K562 (cell line): ENCODE data around the gene SLBP. TPM values are rescaled to one million over a fixed set of nuclear protein-coding genes. Genes with fewer than 3 reads are reported as not detected.

Experiments
- ATAC-seq: fragments of 200-7000 bp; cut with Tn5 transposase; 3 replicates; pipeline ENCODE4 v1.9.1; 2020; ENCODE audit warnings: moderate library complexity
- BruUV-seq: library from RNA; stranded (reverse); fragments of 400-500 nt; replicated peaks from 2 replicates; lab custom pipeline; 2021; lab: Mats Ljungman, UMichigan
- CTCF ChIA-PET: fragments of 300-600 bp; formaldehyde crosslinking; extraction: SDS; loops from one replicate; lab custom pipeline; 2021; ENCODE audit warnings: low intra/inter-chr PET ratio; lab: Yijun Ruan, JAX
- POLR2A ChIA-PET: fragments of 300-600, 350-650 bp; sonication (Branson Sonifier 250); formaldehyde crosslinking; extraction: SDS; loops from one replicate; lab custom pipeline; 2021; ENCODE audit warnings: antibody characterized with exemption, inconsistent platforms; lab: Yijun Ruan, JAX
- DNase-seq, 4 experiments: peaks; one replicate each; pipeline versions ENCODE4 v3.0.0 to v3.0.0-alpha.2; 2011 to 2018; ENCODE audit warnings: low spot score in 3 of 4, mixed read lengths in 3 of 4; ENCODE audit errors: extremely low read depth in 1 of 4
- FAIRE-seq: peaks from 2 replicates; lab custom pipeline; 2011; peaks lifted over from hg19 to GRCh38; lab: Jason Lieb, UNC
- H2AFZ ChIP-seq: 2 replicates; pipeline ENCODE4 v1.6.0; 2011; ENCODE audit warnings: low read depth, low read length, control low read depth, inconsistent platforms
- H3K27ac ChIP-seq: fragments of 200-600 bp; 3 replicates; pipeline ENCODE4 v1.8.0; 2011; ENCODE audit warnings: low read depth, mild to moderate bottlenecking, control low read depth, inconsistent platforms, low read length, moderate library complexity, mixed read lengths; ENCODE audit errors: extremely low read depth
- H3K27me3 ChIP-seq, 2 experiments: fragments of 300-600 bp in 1 of 2; 2 replicates in 1 of 2; 3 replicates in 1 of 2; pipeline versions ENCODE4 v1.6.0 to v1.8.0; 2011; ENCODE audit warnings: inconsistent platforms in 2 of 2, low read length in 2 of 2, mild to moderate bottlenecking in 1 of 2, mixed read lengths in 1 of 2, moderate library complexity in 1 of 2; ENCODE audit not compliant: control insufficient read depth in 2 of 2, insufficient read depth in 2 of 2
- H3K36me3 ChIP-seq: fragments of 300-600 bp; 3 replicates; pipeline ENCODE4 v1.8.0; 2011; ENCODE audit warnings: mild to moderate bottlenecking, low read length, inconsistent platforms; ENCODE audit not compliant: control insufficient read depth, insufficient read depth
- H3K4me1 ChIP-seq, 2 experiments: fragments of 200-600 bp in 1 of 2; replicated peaks in 1 of 2; 2 replicates in 1 of 2; 3 replicates in 1 of 2; pipeline versions ENCODE4 v1.5.1 to v1.8.0; 2011; ENCODE audit warnings: inconsistent platforms in 2 of 2, low read length in 2 of 2, mild to moderate bottlenecking in 1 of 2, mixed read lengths in 1 of 2, moderate library complexity in 1 of 2; ENCODE audit not compliant: control insufficient read depth in 2 of 2, insufficient read depth in 2 of 2
- H3K4me2 ChIP-seq: 2 replicates; pipeline ENCODE4 v1.6.1; 2011; ENCODE audit warnings: low read length, control low read depth, inconsistent platforms, mixed read lengths; ENCODE audit not compliant: insufficient read depth
- H3K4me3 ChIP-seq: fragments of 200-600 bp; sonication (generic), shearing (Covaris generic); 2 replicates; pipeline ENCODE4 v1.5.1; 2016; ENCODE audit warnings: control low read depth, inconsistent platforms
- H3K79me2 ChIP-seq: fragments of 200-600 bp; 3 replicates; pipeline ENCODE4 v1.8.0; 2011; ENCODE audit warnings: low read length, inconsistent platforms; ENCODE audit not compliant: control insufficient read depth, insufficient read depth
- H3K9ac ChIP-seq, 2 experiments: 2 replicates each; pipeline versions ENCODE4 v1.6.0 to v1.6.1; 2011; ENCODE audit warnings: low read depth in 2 of 2, low read length in 2 of 2, control low read depth in 1 of 2, inconsistent platforms in 1 of 2, mild to moderate bottlenecking in 1 of 2, mixed read lengths in 1 of 2; ENCODE audit not compliant: insufficient read depth in 1 of 2
- H3K9me1 ChIP-seq: one replicate; pipeline ENCODE4 v1.6.0; 2011; ENCODE audit warnings: inconsistent platforms, mild to moderate bottlenecking, low read length, moderate library complexity; ENCODE audit not compliant: control insufficient read depth, insufficient read depth
- H3K9me3 ChIP-seq: replicated peaks from 2 replicates; pipeline ENCODE4 v1.5.1; 2011; ENCODE audit warnings: low read depth, low read length, inconsistent platforms; ENCODE audit not compliant: control insufficient read depth, insufficient read depth
- H4K20me1 ChIP-seq: replicated peaks from 2 replicates; pipeline ENCODE4 v1.6.1; 2011; ENCODE audit warnings: low read length, inconsistent platforms, mixed read lengths; ENCODE audit not compliant: control insufficient read depth, insufficient read depth
- BACH1 ChIP-seq: fragments of 200-800 bp; sonication (Bioruptor generic); IDR thresholded peaks from 2 replicates; pipeline ENCODE4 v1.6.1; 2016; ENCODE audit warnings: missing genetic modification characterization, missing compliant biosample characterization
- CREB3 ChIP-seq: fragments of 450-650 bp; conservative IDR thresholded peaks from 2 replicates; pipeline ENCODE4 v1.6.1; 2016; ENCODE audit warnings: missing genetic modification characterization, low read depth, mild to moderate bottlenecking, missing compliant biosample characterization, moderate library complexity
- KDM5B ChIP-seq: fragments of 200-600 bp; sonication (generic); IDR thresholded peaks from 2 replicates; pipeline ENCODE4 v1.6.1; 2012; ENCODE audit warnings: low read depth, mild to moderate bottlenecking, moderate library complexity, low read length, control low read depth, inconsistent platforms; ENCODE audit not compliant: insufficient replicate concordance
- MAX ChIP-seq: sonication (generic); formaldehyde crosslinking; IDR thresholded peaks from 2 replicates; pipeline ENCODE4 v1.9.0; 2022; ENCODE audit warnings: mild to moderate bottlenecking, missing genetic modification reagents
- MYBL2 ChIP-seq, 2 experiments: fragments of 450-650 bp in 1 of 2; sonication (generic) in 1 of 2; formaldehyde crosslinking in 1 of 2; IDR thresholded peaks; 2 replicates each; pipeline versions ENCODE4 v1.6.1 to v1.8.1; 2017 to 2022; ENCODE audit warnings: borderline replicate concordance in 1 of 2, inconsistent platforms in 1 of 2, low read depth in 1 of 2, mild to moderate bottlenecking in 1 of 2, missing genetic modification reagents in 1 of 2, moderate library complexity in 1 of 2
- NCOA4 ChIP-seq: fragments of 450-650 bp; IDR thresholded peaks from 2 replicates; pipeline ENCODE4 v1.6.1; 2018; ENCODE audit warnings: mild to moderate bottlenecking; ENCODE audit not compliant: partially characterized antibody
- PKNOX1 ChIP-seq: fragments of 450-650 bp; IDR thresholded peaks from 2 replicates; pipeline ENCODE4 v1.6.1; 2016
- POLR2AphosphoS2 ChIP-seq: IDR thresholded peaks from 2 replicates; pipeline ENCODE4 v1.6.1; 2012; ENCODE audit warnings: low read length, improper control_type of control experiment
- POLR2G ChIP-seq: fragments of 200-400 bp; formaldehyde crosslinking; IDR thresholded peaks from 2 replicates; pipeline ENCODE4 v1.6.1; 2017; ENCODE audit warnings: low read depth, mild to moderate bottlenecking, antibody characterized with exemption, low read length, moderate library complexity
- RAD21 ChIP-seq, 2 experiments: fragments of 250-450 bp in 1 of 2; fragments of 450-650 bp in 1 of 2; sonication (Bioruptor Pico) in 1 of 2; formaldehyde crosslinking in 1 of 2; IDR thresholded peaks in 1 of 2; conservative IDR thresholded peaks in 1 of 2; 2 replicates each; pipeline versions ENCODE4 v1.4.0 to v1.8.0; 2020 to 2022; ENCODE audit warnings: mild to moderate bottlenecking in 2 of 2, moderate library complexity in 1 of 2
- STAG1 ChIP-seq: sonication (generic); formaldehyde crosslinking; IDR thresholded peaks from 2 replicates; pipeline ENCODE4 v1.5.0; 2020; ENCODE audit warnings: missing genetic modification reagents, borderline replicate concordance
- ZNF232 ChIP-seq: sonication (generic); formaldehyde crosslinking; IDR thresholded peaks from 2 replicates; pipeline ENCODE4 v1.8.0; 2022; ENCODE audit warnings: mild to moderate bottlenecking, missing genetic modification reagents
- ZNF584 ChIP-seq: fragments of 200-800 bp; sonication (Bioruptor generic); IDR thresholded peaks from 2 replicates; pipeline ENCODE4 v1.6.1; 2016; ENCODE audit warnings: low read depth, mild to moderate bottlenecking, missing genetic modification characterization, missing compliant biosample characterization
- ZSCAN29 ChIP-seq: fragments of 450-650 bp; IDR thresholded peaks from 2 replicates; pipeline ENCODE4 v1.6.1; 2017
- WGBS: fragments of 100-300 bp; shearing (Covaris generic); methylation state at CpG from one replicate; pipeline ENCODE4 v1.1.6; 2016; ENCODE audit warnings: low coverage, mixed read lengths; ENCODE audit not compliant: insufficient coverage; ENCODE audit errors: missing lambda C conversion rate; 5-methylcytosine and 5-hydroxymethylcytosine counted together
- in situ Hi-C: fragments of 300-500 bp; cut with MboI; formaldehyde crosslinking; loops from 4 replicates; pipeline ENCODE4 v1.15.0; 2018; ENCODE audit warnings: inconsistent platforms, mixed read lengths
- intact Hi-C: fragments of 100-400 bp; cut with micrococcal nuclease; formaldehyde crosslinking; loops from 2 replicates; pipeline ENCODE4 v1.14.2; 2022
- polyA plus RNA-seq, 8 experiments: library from polyadenylated mRNA; depleted of rRNA in 4 of 8; stranded (reverse) in 5 of 8; unstranded in 3 of 8; fragments of >200 nt; fragmentation: Nextera tagmentation in 2 of 8; fragmentation: Illumina TruSeq in 1 of 8; extraction: Ambion mirVana in 2 of 8; extraction: Trizol in 1 of 8; gene quantifications; 2 replicates each; pipeline versions ENCODE4 v1.2.1 to v1.2.3, GENCODE V29; 2011 to 2014; ENCODE audit warnings: inconsistent platforms in 1 of 8, missing spikeins in 1 of 8
- total RNA-seq, 7 experiments: library from RNA; depleted of rRNA in 6 of 7; stranded (reverse); fragments of >200 nt in 6 of 7; fragmentation: Illumina TruSeq in 2 of 7; extraction: Trizol in 2 of 7; gene quantifications; 2 replicates each; pipeline versions ENCODE4 v1.2.1 to v1.2.3, GENCODE V29; 2011 to 2021; ENCODE audit warnings: low replicate concordance in 1 of 7

The SLBP gene
- total and polyA plus RNA-seq, 9 of the 15 experiments (the other 6 are each of a cell fraction or from before 2014, with no cell fraction given), result 49.4 to 221 (median 162) TPM

DNA sequence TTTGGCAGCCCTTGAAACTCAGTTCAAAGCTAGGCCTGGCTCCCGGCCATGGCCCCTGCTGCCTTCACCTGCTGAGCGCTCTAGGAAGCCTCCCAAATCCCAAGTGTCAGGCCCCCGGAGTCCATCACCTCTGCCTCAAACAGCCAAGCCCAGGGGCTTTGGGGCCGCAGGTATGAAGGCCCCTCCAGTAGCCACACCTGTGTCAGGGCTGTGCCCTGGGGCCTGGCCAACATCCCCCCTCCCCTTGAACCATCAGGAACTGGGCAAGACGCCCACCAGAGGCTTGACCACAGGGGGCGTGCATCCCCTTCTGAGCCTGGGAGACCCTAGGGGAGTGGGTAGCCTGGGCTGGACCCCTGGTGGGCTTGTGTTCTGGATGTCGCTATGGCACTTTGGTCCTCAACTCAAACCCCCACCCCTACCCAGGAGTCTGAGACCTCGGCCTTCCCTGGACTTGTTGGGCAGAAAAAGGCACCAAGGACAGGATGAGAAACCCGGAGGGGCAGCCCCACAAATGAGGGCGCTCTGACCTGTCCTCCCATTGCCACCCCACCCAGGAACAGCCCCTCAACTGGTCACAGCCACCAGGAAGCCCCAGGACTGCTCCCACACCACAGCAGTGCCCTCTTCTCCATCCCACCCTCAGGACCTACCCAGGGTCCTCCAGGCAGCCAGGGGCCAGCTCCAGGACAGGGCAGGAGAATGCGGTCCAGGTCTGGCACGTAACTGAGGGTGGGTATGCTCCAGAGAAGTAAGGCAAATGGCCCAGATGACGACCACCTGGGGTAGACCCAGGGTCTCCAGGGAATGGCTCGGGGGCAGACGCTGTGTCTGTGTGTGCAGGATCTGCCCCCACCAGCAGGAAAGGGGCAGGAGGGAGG lies 4.2 kb upstream of the SLBP start (continued):
- TF ChIP-seq CREB3 (tag) (no peak), POLR2G (peak; percentile 71), ZSCAN29 (no peak)

- Histone ChIP-seq H4K20me1 (peaks cover 12% of the 10 kb centered on the region; the same call in 1 of the 2 replicates), H2AFZ (no peak overlapping the region), H3K27me3 (no peaks in the 10 kb centered on the region), H3K79me2 (peaks cover 92% of the 10 kb centered on the region), H3K27ac (peak overlapping the region; percentile 43; the same call in 1 of the 3 replicates), H3K9me3 (no peaks in the 10 kb centered on the region), H3K36me3 (peaks cover 52% of the 10 kb centered on the region; the same call in 2 of the 3 replicates), H3K4me2 (peak overlapping the region; percentile 98), H3K9ac (peak overlapping the region in 1 of 2 experiments; percentile 77; a peak in 2 of 4 replicates), H3K4me1 (peaks cover 22 to 77% of the 10 kb centered on the region in 2 experiments; a peak in 4 of 5 replicates), H3K9me1 (no peaks in the 10 kb centered on the region), H3K4me3 (peak overlapping the region; percentile 86; the same call in 1 of the 2 replicates)
- BruUV-seq, result no TSS peak
- FAIRE-seq, result peak; percentile 40
- 67% methylated on average over 15 of the region's 16 CpGs for WGBS
- no peak for ATAC-seq
- ChIA-PET POLR2A (interaction anchor here (0.6 to 2.1 kb wide), 4 partner anchors 15 to 97 kb away, joined by 3 to 7 read pairs (median 4); no protein-coding TSS in a partner anchor), CTCF (no interaction called here)
- intact Hi-C loops, result no loop called here
- DNase-seq, result peak in 1 of 4 experiments; percentile 34
- in situ Hi-C loops, result no loop called here
- TF ChIP-seq MAX (CRISPR knock-in tag) (0 out of 2 replicates have a peak, but pooled peaks have one; percentile 15), RAD21 (CRISPR knock-in tag; conservative IDR thresholded peaks at IDR 0.05 in 1 of 2, IDR thresholded peaks at IDR 0.05 in 1 of 2) (no peak), MYBL2 (IDR thresholded peaks at IDR 0.05; ENCODE audit: low read depth) (no peak), MYBL2 (CRISPR knock-in tag; IDR thresholded peaks at IDR 0.05; ENCODE audit: borderline replicate concordance) (no peak), STAG1 (CRISPR knock-in tag) (no peak), KDM5B (peak; percentile 33), BACH1 (no peak), PKNOX1 (no peak), POLR2G (peak; percentile 8; the same call in 1 of the 2 replicates), POLR2AphosphoS2 (no peak), NCOA4 (no peak), ZNF584 (CRISPR knock-in tag) (no peak), ZNF232 (no peak)
Observed at GRCh38 chr4:1715002-1715758, 3.1 kb upstream of the SLBP start.
